ENCODE results near the gene ADRA2C.

- no peak for TF ChIP-seq CTCF (conservative IDR thresholded peaks at IDR 0.05; ENCODE audit: low read length)
- TF ChIP-seq EZH2phosphoT487 (IDR thresholded peaks at IDR 0.05; ENCODE audit: borderline replicate concordance, low read depth, low read length) = no peak
Observed at GRCh38 chr4:3733195-3733594, 33.0 kb upstream of the ADRA2C start.

Data from OCI-LY7 (cell line).